Measurements from ENCODE around the gene DCTN2.
"Not testable (repeated sequence)": the region's sequence is repeated elsewhere in the genome, so short reads cannot be mapped to it uniquely, and the experiment has no call there.

DCTN2 gene

DNA sequence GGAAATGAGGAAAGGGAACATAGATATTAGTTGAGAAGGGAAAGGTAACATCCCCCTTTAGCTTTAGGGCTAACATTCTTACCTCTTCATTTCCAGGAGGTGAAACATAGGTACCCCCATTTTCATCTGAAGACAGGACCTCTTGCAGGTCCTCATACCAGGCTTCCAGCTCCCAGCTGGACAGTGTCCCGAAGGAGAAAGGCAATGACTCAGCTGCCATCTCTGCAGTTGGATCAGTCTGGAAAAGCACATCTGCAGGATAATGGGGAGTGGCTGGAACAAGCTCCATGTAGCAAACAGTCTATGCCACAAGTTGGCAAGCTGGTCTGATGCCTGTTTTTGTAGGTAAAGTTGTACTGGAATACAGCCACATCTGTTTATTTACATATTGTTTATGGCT, 29.8 kb downstream of the DCTN2 start:
- no peak for TF ChIP-seq CTCF (conservative IDR thresholded peaks at IDR 0.05; ENCODE audit: low read depth, low read length)
- no peak overlapping the region for H3K4me3 ChIP-seq (ENCODE audit: low read length)
- no peak for DNase-seq (ENCODE audit: low read depth)

GRCh38 chr12:57516617-57517153, 30.3 kb downstream of the DCTN2 start:
- no peak for TF ChIP-seq CTCF (conservative IDR thresholded peaks at IDR 0.05; ENCODE audit: low read depth, low read length)
- no peak for DNase-seq (ENCODE audit: low read depth)
- no peak overlapping the region for H3K4me3 ChIP-seq (ENCODE audit: low read length)

GRCh38 chr12:57515934-57516541, 31.0 kb downstream of the DCTN2 start:
- no peak for DNase-seq (ENCODE audit: low read depth)
- no peak for TF ChIP-seq CTCF (conservative IDR thresholded peaks at IDR 0.05; ENCODE audit: low read depth, low read length)
- no peak overlapping the region for H3K4me3 ChIP-seq (ENCODE audit: low read length)

- no peak for TF ChIP-seq CTCF (conservative IDR thresholded peaks at IDR 0.05; ENCODE audit: low read depth, low read length)
- no peak overlapping the region for H3K4me3 ChIP-seq (ENCODE audit: low read length)
- DNase-seq (ENCODE audit: low read depth), result no peak
Observed at GRCh38 chr12:57515408-57515933, 31.5 kb downstream of the DCTN2 start.

GRCh38 chr12:57514720-57515407, 32.1 kb downstream of the DCTN2 start:
- no peak for TF ChIP-seq CTCF (conservative IDR thresholded peaks at IDR 0.05; ENCODE audit: low read depth, low read length)
- H3K4me3 ChIP-seq (ENCODE audit: low read length), result no peak overlapping the region
- DNase-seq (ENCODE audit: low read depth), result no peak

GRCh38 chr12:57514246-57514645, 32.7 kb downstream of the DCTN2 start:
- H3K4me3 ChIP-seq (ENCODE audit: low read length); DNase-seq (ENCODE audit: low read depth): not testable (repeated sequence)

DNA sequence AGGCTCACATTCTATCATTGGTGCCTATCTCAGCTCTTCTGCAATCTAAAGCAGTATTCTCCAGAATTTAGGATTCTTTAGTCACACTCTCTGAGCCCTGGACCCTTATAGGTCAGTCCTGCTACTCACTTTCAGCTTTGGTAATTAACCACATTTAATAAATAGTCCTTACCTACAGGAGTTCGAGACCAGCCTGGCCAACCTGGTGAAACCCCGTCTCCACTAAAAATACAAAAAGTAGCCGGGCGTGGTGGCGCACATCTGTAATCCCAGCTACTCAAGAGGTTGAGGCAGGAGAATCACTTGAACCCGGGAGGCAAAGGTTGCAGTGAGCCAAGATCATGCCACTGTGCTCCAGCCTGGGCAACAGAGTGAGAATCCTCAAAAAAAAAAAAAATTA, 33.3 kb downstream of the DCTN2 start:
- DNase-seq (ENCODE audit: low read depth); H3K4me3 ChIP-seq (ENCODE audit: low read length): not testable (repeated sequence)

- DNase-seq (ENCODE audit: low read depth), result no peak
- no peak overlapping the region for H3K4me3 ChIP-seq (ENCODE audit: low read length)
- TF ChIP-seq CTCF (conservative IDR thresholded peaks at IDR 0.05; ENCODE audit: low read depth, low read length), result no peak
Observed at GRCh38 chr12:57513266-57513665, 33.7 kb downstream of the DCTN2 start.

Measured in retinal pigment epithelial cell (primary cell).